ENCODE results near the gene ALK. TPM values are rescaled to one million over a fixed set of nuclear protein-coding genes. Genes with fewer than 3 reads are reported as not detected.

Gene ALK
- total and polyA plus RNA-seq, 2 experiments from 2014 or later, result 0.35 TPM; not detected in 1

DNA sequence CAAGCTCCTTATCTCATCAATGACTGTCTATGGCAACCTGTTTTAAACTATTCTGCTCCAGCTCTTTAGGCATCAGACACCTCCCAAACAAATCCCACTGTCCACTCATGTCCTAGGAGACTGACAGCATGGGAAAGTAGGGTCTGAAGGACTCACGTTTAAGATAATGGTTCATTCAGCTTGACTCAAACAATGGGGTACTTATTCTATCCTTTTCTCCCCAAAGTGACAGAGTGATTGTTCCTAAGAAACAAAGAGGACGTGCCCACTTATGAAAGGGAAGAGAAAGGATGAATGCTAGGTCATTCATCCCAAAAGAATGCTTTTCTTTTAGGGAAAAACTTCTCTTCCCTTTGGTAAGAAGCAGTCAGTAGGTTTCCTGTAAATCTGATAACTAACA, 41.9 kb downstream of the ALK start (continued):
- TF ChIP-seq NANOG (IDR thresholded peaks at IDR 0.05; ENCODE audit: borderline replicate concordance), result no peak
- TF ChIP-seq EZH2phosphoT487 (IDR thresholded peaks at IDR 0.05; ENCODE audit: unreplicated experiment), result no peak
- TF ChIP-seq JUNB (IDR thresholded peaks at IDR 0.05; ENCODE audit: unreplicated experiment), result no peak
- no peak for TF ChIP-seq ZNF114 (CRISPR knock-in tag; IDR thresholded peaks at IDR 0.05)

DNA sequence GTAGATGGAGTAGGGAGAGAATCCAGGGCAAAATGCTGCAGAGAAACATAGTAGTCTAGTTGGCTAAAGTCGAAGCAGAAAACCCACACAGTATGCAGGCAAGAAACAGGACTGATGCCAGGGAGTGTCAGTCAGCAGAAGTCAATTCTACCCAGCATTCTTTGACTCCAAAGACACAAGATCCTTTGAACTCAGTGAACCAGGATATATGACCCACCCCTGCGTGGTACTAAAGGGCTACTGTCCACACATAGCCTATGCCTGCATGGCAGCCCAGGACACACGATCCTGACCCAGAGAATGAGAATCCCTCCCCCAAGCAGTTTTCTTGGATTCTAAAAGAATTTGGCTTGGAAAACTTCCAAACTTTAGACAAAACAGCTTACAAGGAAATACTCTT, 42.5 kb downstream of the ALK start:
- no peak overlapping the region for H3K4me2 ChIP-seq

More for the DNA sequence above, 42.5 kb downstream of the ALK start:
- H3K9me2 ChIP-seq (ENCODE audit: insufficient read depth), result peaks cover 13% of the 10 kb centered on the region; the same call in 1 of the 2 replicates
- no peaks in the 10 kb centered on the region for H3F3A ChIP-seq (replicated peaks; ENCODE audit: low read depth)
- Mint-ChIP-seq H3K27ac (no peak overlapping the region), H3K27me3 (ENCODE audit: insufficient read depth, low read depth, poor library complexity) (peaks cover 6% of the 10 kb centered on the region), H3K36me3 (ENCODE audit: low read depth) (no peaks in the 10 kb centered on the region), H3K9me3 (no peaks in the 10 kb centered on the region; the same call in 2 of the 3 replicates), H3K4me3 (no peak overlapping the region), H3K4me1 (no peaks in the 10 kb centered on the region)
- no peaks in the 10 kb centered on the region for H3K27me3 ChIP-seq (ENCODE audit: insufficient read depth)
- no peaks in the 10 kb centered on the region for H3K4me1 ChIP-seq (ENCODE audit: insufficient read depth)
- no peaks in the 10 kb centered on the region for H4K20me1 ChIP-seq (replicated peaks; ENCODE audit: insufficient read depth)
- TF ChIP-seq NANOG (IDR thresholded peaks at IDR 0.05; ENCODE audit: borderline replicate concordance), result no peak
- TF ChIP-seq, protein P1, sequence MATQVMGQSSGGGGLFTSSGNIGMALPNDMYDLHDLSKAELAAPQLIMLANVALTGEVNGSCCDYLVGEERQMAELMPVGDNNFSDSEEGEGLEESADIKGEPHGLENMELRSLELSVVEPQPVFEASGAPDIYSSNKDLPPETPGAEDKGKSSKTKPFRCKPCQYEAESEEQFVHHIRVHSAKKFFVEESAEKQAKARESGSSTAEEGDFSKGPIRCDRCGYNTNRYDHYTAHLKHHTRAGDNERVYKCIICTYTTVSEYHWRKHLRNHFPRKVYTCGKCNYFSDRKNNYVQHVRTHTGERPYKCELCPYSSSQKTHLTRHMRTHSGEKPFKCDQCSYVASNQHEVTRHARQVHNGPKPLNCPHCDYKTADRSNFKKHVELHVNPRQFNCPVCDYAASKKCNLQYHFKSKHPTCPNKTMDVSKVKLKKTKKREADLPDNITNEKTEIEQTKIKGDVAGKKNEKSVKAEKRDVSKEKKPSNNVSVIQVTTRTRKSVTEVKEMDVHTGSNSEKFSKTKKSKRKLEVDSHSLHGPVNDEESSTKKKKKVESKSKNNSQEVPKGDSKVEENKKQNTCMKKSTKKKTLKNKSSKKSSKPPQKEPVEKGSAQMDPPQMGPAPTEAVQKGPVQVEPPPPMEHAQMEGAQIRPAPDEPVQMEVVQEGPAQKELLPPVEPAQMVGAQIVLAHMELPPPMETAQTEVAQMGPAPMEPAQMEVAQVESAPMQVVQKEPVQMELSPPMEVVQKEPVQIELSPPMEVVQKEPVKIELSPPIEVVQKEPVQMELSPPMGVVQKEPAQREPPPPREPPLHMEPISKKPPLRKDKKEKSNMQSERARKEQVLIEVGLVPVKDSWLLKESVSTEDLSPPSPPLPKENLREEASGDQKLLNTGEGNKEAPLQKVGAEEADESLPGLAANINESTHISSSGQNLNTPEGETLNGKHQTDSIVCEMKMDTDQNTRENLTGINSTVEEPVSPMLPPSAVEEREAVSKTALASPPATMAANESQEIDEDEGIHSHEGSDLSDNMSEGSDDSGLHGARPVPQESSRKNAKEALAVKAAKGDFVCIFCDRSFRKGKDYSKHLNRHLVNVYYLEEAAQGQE (IDR thresholded peaks at IDR 0.05; ENCODE audit: unreplicated experiment), result no peak
- no peak for TF ChIP-seq CREB1 (CRISPR knock-in tag; IDR thresholded peaks at IDR 0.05; ENCODE audit: low read depth)
- TF ChIP-seq ZNF114 (CRISPR knock-in tag; IDR thresholded peaks at IDR 0.05), result no peak
- TF ChIP-seq EZH2phosphoT487 (IDR thresholded peaks at IDR 0.05; ENCODE audit: unreplicated experiment), result no peak
- TF ChIP-seq JUNB (IDR thresholded peaks at IDR 0.05; ENCODE audit: unreplicated experiment), result no peak
- TF ChIP-seq, protein P2, sequence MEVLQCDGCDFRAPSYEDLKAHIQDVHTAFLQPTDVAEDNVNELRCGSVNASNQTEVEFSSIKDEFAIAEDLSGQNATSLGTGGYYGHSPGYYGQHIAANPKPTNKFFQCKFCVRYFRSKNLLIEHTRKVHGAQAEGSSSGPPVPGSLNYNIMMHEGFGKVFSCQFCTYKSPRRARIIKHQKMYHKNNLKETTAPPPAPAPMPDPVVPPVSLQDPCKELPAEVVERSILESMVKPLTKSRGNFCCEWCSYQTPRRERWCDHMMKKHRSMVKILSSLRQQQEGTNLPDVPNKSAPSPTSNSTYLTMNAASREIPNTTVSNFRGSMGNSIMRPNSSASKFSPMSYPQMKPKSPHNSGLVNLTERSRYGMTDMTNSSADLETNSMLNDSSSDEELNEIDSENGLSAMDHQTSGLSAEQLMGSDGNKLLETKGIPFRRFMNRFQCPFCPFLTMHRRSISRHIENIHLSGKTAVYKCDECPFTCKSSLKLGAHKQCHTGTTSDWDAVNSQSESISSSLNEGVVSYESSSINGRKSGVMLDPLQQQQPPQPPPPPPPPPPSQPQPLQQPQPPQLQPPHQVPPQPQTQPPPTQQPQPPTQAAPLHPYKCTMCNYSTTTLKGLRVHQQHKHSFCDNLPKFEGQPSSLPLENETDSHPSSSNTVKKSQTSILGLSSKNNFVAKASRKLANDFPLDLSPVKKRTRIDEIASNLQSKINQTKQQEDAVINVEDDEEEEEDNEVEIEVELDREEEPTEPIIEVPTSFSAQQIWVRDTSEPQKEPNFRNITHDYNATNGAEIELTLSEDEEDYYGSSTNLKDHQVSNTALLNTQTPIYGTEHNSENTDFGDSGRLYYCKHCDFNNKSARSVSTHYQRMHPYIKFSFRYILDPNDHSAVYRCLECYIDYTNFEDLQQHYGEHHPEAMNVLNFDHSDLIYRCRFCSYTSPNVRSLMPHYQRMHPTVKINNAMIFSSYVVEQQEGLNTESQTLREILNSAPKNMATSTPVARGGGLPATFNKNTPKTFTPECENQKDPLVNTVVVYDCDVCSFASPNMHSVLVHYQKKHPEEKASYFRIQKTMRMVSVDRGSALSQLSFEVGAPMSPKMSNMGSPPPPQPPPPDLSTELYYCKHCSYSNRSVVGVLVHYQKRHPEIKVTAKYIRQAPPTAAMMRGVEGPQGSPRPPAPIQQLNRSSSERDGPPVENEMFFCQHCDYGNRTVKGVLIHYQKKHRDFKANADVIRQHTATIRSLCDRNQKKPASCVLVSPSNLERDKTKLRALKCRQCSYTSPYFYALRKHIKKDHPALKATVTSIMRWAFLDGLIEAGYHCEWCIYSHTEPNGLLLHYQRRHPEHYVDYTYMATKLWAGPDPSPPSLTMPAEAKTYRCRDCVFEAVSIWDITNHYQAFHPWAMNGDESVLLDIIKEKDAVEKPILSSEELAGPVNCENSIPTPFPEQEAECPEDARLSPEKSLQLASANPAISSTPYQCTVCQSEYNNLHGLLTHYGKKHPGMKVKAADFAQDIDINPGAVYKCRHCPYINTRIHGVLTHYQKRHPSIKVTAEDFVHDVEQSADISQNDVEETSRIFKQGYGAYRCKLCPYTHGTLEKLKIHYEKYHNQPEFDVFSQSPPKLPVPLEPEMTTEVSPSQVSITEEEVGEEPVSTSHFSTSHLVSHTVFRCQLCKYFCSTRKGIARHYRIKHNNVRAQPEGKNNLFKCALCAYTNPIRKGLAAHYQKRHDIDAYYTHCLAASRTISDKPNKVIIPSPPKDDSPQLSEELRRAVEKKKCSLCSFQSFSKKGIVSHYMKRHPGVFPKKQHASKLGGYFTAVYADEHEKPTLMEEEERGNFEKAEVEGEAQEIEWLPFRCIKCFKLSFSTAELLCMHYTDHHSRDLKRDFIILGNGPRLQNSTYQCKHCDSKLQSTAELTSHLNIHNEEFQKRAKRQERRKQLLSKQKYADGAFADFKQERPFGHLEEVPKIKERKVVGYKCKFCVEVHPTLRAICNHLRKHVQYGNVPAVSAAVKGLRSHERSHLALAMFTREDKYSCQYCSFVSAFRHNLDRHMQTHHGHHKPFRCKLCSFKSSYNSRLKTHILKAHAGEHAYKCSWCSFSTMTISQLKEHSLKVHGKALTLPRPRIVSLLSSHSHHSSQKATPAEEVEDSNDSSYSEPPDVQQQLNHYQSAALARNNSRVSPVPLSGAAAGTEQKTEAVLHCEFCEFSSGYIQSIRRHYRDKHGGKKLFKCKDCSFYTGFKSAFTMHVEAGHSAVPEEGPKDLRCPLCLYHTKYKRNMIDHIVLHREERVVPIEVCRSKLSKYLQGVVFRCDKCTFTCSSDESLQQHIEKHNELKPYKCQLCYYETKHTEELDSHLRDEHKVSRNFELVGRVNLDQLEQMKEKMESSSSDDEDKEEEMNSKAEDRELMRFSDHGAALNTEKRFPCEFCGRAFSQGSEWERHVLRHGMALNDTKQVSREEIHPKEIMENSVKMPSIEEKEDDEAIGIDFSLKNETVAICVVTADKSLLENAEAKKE (CRISPR knock-in tag; IDR thresholded peaks at IDR 0.05), result no peak
- no peak for TF ChIP-seq STAT1 (IDR thresholded peaks at IDR 0.05; ENCODE audit: unreplicated experiment)
- no peak for TF ChIP-seq EZH2 (IDR thresholded peaks at IDR 0.05; ENCODE audit: low read depth, unreplicated experiment)
- TF ChIP-seq, protein P3, sequence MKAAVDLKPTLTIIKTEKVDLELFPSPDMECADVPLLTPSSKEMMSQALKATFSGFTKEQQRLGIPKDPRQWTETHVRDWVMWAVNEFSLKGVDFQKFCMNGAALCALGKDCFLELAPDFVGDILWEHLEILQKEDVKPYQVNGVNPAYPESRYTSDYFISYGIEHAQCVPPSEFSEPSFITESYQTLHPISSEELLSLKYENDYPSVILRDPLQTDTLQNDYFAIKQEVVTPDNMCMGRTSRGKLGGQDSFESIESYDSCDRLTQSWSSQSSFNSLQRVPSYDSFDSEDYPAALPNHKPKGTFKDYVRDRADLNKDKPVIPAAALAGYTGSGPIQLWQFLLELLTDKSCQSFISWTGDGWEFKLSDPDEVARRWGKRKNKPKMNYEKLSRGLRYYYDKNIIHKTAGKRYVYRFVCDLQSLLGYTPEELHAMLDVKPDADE (IDR thresholded peaks at IDR 0.05), result no peak
- TF ChIP-seq ZNF331 (CRISPR knock-in tag; IDR thresholded peaks at IDR 0.05; ENCODE audit: low read depth), result no peak
- TF ChIP-seq, protein P4, sequence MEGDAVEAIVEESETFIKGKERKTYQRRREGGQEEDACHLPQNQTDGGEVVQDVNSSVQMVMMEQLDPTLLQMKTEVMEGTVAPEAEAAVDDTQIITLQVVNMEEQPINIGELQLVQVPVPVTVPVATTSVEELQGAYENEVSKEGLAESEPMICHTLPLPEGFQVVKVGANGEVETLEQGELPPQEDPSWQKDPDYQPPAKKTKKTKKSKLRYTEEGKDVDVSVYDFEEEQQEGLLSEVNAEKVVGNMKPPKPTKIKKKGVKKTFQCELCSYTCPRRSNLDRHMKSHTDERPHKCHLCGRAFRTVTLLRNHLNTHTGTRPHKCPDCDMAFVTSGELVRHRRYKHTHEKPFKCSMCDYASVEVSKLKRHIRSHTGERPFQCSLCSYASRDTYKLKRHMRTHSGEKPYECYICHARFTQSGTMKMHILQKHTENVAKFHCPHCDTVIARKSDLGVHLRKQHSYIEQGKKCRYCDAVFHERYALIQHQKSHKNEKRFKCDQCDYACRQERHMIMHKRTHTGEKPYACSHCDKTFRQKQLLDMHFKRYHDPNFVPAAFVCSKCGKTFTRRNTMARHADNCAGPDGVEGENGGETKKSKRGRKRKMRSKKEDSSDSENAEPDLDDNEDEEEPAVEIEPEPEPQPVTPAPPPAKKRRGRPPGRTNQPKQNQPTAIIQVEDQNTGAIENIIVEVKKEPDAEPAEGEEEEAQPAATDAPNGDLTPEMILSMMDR (conservative IDR thresholded peaks at IDR 0.05; ENCODE audit: low read depth in 2 of 2), result no peak
- ATAC-seq (no peak), DNase-seq (ENCODE audit: low spot score) (no peak)
- no peak overlapping the region for H2AFZ ChIP-seq
- no peak overlapping the region for H3K4me3 ChIP-seq
- H3K27ac ChIP-seq (ENCODE audit: low read depth), result no peak overlapping the region
- no peaks in the 10 kb centered on the region for H3K79me2 ChIP-seq (replicated peaks; ENCODE audit: insufficient read depth)
- no peaks in the 10 kb centered on the region for H3K36me3 ChIP-seq (ENCODE audit: insufficient read depth)
